HG03378 (cell line): ENCODE results near the gene MZT2A.
"Not testable (repeated sequence)": the region's sequence is repeated elsewhere in the genome, so short reads cannot be mapped to it uniquely, and the experiment has no call there.

Experiments
- ATAC-seq: cut with Tn5 transposase; IDR thresholded peaks from one replicate; pipeline ENCODE4 v1.9.1; 2021; ENCODE audit warnings: mild to moderate bottlenecking, moderate library complexity; ENCODE audit not compliant: unreplicated experiment

Gene MZT2A

DNA sequence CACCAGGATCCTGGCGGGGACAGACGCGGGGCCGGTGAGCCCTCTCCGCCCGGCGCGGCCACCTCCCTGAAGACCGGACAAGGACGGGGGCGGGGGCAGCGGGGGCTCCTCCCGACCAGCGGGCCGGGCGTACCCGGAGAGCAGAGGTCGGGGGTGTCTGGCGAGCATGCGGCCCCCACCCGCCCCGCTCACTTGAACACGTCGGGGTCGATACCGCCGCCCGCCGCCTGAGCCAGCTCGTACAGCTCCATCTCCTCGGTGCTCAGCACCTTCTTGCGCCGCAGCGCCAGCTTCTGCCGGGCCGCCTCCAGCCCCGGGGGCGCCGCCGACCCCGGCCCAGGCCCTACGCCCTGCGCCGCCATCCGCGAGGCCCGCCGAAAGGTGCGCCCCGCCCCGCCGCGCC, at the start of gene MZT2A:
TSS of gene MZT2A (minus strand) at position 383 of the 403 bp plus-strand sequence. CDS start at position 362, 21 bp downstream.
- ATAC-seq = peak; percentile 12

GRCh38 chr2:131538856-131539255, 46.7 kb upstream of the MZT2A start:
- ATAC-seq = not testable (repeated sequence)

GRCh38 chr2:131536841-131537240, 44.6 kb upstream of the MZT2A start:
- not testable (repeated sequence) for ATAC-seq

GRCh38 chr2:131535951-131536826, 44.0 kb upstream of the MZT2A start:
- not testable (repeated sequence) for ATAC-seq

- no peak for ATAC-seq
Observed at GRCh38 chr2:131535526-131535925, 43.3 kb upstream of the MZT2A start.

GRCh38 chr2:131534965-131535364, 42.8 kb upstream of the MZT2A start:
- ATAC-seq = not testable (repeated sequence)

GRCh38 chr2:131534317-131534672, 42.1 kb upstream of the MZT2A start:
- not testable (repeated sequence) for ATAC-seq

GRCh38 chr2:131533609-131534316, 41.6 kb upstream of the MZT2A start:
- not testable (repeated sequence) for ATAC-seq

DNA sequence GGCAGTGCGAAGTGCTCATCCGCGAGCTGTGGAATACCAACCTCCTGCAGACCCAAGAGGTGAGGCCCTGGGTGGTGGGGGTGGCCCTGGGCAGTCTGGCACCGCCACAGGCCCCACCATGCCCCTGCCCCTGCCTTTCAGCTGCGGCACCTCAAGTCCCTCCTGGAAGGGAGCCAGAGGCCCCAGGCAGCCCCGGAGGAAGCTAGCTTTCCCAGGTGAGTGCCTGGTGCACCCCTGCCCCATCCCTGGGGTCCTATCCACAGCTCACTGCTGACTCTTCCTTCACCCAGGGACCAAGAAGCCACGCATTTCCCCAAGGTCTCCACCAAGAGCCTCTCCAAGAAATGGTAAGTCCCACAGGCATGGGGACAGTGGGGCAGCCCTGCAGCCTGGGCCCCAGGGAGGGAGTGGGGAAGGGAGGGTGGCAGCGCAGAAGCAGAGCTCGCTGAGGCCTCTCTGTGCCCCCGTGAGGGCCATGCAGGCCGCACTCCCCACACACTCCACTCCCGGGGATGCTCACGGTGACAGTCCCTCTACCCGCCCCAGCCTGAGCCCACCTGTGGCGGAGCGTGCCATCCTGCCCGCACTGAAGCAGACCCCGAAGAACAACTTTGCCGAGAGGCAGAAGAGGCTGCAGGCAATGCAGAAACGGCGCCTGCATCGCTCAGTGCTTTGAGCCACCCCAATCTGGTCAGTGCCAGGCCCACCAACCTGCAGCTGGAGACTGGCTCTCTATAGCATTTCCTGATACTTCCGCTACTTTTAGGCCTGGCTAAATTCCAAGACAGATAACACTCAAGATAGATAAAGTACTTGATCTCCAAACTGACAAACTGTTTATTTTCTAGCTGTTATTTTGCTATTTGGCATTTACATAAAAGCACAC, 40.8 kb upstream of the MZT2A start:
- not testable (repeated sequence) for ATAC-seq

DNA sequence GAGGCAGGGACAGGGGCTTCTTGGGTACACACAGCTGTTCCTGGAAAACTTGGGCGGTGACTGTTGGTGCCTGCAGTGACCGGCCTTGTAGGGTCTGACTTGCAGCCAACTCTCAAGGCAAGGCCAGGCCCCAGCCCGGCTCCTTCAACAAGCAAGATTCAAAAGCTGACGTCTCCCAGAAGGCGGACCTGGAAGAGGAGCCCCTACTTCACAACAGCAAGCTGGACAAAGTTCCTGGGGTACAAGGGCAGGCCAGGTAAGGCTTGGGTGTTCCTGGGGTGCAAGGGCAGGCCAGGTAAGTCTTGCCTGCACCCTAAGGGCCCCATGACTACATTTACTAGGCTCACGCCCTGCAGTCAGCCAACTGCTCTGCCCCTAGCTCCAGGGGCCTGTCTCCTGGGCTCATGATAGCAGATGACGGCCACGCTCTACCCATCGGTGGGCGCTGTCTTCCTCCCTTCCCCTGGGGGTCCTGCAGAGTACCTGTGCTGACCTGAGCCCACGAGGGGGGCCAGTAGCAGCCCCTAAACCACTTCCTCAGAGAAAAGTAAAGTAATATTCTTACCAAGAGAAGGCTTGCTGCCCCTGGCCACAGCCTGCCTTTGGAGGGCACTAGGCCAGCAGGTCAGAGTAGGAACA, 39.5 kb upstream of the MZT2A start:
- ATAC-seq = not testable (repeated sequence)

- not testable (repeated sequence) for ATAC-seq
Observed at GRCh38 chr2:131530626-131531344, 38.6 kb upstream of the MZT2A start.

DNA sequence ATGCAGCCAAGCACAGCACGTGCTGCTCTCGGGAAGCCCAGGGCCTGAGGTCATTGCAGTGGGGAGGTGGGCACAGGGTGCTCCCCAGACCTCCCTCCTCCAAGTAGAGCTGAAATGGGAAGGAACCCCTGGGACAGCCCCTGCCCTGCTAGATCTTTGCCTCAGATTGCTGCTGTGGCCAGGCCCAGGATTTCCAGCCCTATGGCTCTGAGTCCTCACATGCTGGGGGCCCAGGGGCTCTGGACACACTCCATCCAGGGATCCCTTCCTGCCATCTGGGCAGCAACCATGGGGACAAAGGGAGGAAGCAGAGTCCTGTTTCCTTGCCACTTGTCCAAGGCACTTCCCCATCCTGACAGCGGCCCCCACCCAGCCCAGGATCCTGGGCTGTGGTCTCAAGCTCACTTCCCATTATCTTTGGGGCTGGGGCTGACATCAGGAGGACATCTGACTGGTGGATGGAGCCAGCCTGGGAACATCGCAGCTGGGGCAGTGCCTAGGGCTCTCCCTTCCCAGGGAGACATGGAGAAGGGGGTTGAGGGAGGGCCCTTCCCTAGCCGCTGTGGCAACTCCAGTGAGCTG, 37.8 kb upstream of the MZT2A start:
- not testable (repeated sequence) for ATAC-seq

DNA sequence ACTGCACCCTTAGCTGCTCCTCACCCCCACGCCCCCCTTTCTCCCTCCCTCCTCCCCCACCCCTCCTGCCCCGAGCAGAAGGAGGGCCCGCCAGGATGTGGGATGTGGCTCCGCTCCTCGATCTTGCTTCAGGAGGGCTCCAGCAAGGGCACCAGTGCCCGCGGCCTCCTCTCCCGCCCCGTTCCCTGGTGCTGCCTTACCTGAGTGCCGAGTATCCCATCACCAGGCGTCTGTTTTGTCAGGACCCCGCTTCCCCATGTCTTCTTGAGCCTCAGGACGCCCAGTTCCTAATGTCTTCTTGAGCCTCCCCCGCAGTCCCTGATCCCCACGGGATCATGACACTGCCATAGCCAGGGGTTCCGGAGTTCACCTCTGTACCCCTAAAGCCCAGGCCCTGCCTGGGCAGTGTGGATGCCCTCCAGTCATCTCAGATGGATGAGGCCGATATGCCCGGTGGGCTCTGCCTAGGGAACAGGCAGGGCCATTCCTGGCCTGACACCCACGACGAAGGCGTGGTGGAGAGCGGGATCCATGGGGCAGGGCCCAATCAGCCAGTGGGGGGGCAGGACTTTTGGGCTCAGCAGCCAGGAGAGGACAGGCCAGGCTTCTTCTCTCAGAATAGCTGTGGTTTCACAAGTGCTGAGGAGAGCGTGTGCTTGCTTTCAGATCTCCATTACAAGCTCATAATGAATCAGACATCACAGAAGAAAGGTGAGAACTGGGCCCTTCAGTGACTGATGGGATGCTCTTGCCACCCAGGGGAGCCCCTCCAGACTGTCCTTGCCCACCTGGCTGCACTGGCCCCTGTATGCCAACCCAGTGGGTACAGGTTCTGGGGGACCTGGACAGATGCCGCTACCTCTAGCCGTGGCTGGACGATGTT, 37.0 kb upstream of the MZT2A start:
- peak; percentile 82 for ATAC-seq

DNA sequence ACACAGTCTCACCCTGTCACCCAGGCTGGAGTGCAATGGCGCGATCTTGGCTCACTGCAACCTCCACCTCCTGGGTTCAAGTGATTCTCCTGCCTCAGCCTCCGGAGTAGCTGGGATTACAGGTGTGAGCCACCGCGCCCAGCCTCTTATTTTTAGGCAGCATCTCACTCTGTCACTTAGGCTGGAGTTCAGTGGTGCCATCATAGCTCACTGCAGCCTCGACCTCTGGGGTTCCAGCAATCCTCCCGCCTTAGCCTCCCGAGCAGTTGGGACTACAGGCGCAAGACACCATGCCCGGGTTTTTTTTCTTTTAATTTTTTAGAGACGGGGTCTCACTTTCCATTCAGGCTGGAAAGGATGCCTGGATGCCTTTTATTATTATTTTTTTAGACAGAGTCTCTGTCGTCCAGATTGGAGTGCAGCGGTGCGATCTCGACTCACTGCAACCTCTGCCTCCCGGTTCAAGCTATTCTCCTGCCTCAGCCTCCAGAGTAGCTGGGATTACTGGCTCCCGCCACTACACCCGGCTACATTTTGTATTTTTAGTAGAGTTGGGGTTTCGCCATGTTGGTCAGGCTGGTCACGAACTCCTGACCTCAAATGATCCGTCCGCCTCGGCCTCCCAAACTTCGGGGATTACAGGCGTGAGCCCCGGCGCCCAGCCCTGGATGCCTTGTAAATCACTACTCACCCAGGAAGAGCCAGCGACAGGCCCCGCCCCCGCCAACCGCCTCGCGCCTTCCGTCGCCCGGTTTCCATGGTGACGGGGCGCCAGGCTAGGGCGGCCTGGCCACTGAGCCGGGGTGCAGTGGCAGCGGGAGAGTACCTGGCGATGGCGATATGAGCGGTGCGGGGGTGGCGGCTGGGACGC, 35.2 kb upstream of the MZT2A start, which contains the start of gene CCDC74A:
TSS of gene CCDC74A (plus strand) at position 758 of the 871 bp plus-strand sequence. CDS start at position 841, 83 bp downstream.
- ATAC-seq = peak; percentile 80

DNA sequence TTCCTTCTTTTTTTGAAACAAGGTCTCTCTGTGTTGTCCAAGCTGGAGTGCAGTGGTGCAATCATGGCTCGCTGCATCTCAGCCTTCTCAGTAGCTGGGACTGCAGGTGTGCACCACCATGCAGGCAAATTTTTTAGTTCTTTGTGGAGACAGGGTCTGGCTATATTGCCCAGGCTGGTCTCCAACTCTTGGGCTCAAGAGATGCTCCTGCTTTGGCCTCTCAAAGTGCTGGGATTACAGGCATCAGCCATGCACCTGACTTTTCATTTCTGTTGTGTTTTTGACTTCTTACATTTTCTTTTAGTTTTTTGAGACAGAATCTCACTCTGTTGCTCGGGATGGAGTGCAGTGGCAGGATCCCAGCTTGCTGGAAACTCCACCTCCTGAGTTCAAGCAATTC, 33.1 kb upstream of the MZT2A start:
- not testable (repeated sequence) for ATAC-seq

DNA sequence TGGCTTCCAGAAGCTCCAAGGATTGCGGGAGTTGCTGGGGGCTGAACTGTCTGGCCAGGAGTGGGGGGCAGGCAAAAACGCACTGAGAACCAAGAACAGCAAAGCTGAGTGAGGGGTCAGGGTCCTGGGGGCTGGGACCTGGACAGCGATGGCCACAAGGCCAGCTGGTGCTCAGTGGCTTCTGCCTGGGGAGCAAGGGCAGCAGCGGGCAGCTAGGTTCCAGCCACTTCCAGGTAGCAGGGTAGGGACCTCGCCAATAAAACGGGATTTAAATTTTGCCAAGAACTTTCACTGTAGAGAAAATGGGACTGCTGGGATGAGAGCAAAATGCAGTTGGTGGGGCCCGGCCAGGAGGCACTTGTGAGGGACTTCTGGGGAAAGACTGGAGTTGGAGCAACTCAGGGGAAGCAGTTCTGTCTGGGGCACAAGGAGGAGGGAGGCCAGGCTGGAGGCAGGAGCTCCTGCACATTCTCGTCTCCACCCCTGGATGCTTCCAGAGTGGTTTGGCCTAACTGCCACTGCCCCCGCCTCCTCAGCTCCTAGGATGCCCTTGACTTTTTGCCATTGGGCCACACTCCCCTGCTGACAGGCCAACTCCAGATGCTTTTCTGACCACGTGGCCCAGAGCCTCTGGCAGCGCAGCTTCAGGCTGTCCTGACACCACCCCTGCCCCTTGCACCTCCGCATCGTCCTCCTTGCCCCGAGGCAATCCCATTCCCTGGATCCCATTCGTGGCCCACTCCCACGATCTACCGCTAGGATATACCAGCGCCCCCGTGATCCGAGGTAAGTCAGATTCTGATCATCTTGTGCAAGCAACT, 30.0 kb upstream of the MZT2A start:
- no peak for ATAC-seq
